GM13977 (cell line): Measurements from ENCODE around the gene PDE4B.

Experiments
- DNase-seq: peaks from one replicate; pipeline ENCODE4 v3.0.0; 2012; ENCODE audit warnings: low spot score
- CTCF ChIP-seq: IDR thresholded peaks from 2 replicates; pipeline ENCODE4 v1.5.1; 2012; ENCODE audit warnings: mild to moderate bottlenecking, control low read depth; ENCODE audit not compliant: insufficient read depth; ENCODE audit errors: extremely low read depth, missing control alignments
- in situ Hi-C: fragments of 300-500 bp; cut with MboI; formaldehyde crosslinking; loops from one replicate; pipeline ENCODE4 v1.12.0; 2022; ENCODE audit warnings: low sequenced_read_pairs, low pct_unique_long_range_greater_than_20kb, mixed read lengths, inconsistent platforms; ENCODE audit not compliant: unreplicated experiment

The PDE4B gene

GRCh38 chr1:66175581-66175980 lies 382.9 kb downstream of the PDE4B start:
- no peak for DNase-seq

GRCh38 chr1:66176012-66176715 lies 383.5 kb downstream of the PDE4B start:
- DNase-seq, result no peak
- TF ChIP-seq CTCF, result no peak
- in situ Hi-C loops, result no loop called here

More at GRCh38 chr1:66175581-66175980, 382.9 kb downstream of the PDE4B start:
- in situ Hi-C loops, result no loop called here
- TF ChIP-seq CTCF, result no peak

GRCh38 chr1:66176832-66177231 lies 384.1 kb downstream of the PDE4B start:
- in situ Hi-C loops, result no loop called here
- no peak for DNase-seq
- TF ChIP-seq CTCF, result no peak

GRCh38 chr1:66177510-66177909 lies 384.8 kb downstream of the PDE4B start:
- no peak for TF ChIP-seq CTCF
- no peak for DNase-seq
- in situ Hi-C loops, result no loop called here

GRCh38 chr1:66182026-66182425 lies 389.3 kb downstream of the PDE4B start:
- in situ Hi-C loops, result no loop called here
- no peak for TF ChIP-seq CTCF
- no peak for DNase-seq

GRCh38 chr1:66182551-66183178 lies 390.0 kb downstream of the PDE4B start:
- no peak for DNase-seq
- in situ Hi-C loops, result no loop called here
- TF ChIP-seq CTCF, result no peak
